ENCODE results near the gene LRIT2.

DNA sequence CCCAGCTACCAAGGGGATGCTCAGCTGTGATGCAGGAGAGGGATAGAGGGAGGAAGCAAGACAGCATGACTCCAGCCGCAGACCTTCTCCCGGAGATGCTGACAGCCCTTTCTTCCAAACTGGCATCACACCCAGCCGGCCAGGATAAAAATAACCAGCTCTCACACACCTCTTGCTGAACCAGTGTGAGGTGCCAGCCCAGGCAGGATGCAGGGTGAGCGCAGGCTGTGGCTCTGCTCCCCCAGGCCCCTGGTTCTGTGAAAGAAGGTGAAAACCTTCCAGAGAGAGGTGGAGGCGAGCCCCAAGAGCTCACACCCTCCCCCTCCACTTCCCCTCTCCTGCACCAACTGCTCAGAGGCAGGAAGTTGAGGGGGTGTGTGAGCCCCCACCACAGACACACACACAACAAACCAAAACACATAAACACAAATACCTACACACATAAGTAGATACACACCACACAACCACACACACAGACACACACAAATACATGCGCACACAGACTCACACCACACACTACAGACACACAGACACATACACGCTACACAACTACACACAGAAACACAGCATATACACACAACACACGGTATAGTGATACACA, 47.7 kb downstream of the LRIT2 start:
- TF ChIP-seq, protein P1, sequence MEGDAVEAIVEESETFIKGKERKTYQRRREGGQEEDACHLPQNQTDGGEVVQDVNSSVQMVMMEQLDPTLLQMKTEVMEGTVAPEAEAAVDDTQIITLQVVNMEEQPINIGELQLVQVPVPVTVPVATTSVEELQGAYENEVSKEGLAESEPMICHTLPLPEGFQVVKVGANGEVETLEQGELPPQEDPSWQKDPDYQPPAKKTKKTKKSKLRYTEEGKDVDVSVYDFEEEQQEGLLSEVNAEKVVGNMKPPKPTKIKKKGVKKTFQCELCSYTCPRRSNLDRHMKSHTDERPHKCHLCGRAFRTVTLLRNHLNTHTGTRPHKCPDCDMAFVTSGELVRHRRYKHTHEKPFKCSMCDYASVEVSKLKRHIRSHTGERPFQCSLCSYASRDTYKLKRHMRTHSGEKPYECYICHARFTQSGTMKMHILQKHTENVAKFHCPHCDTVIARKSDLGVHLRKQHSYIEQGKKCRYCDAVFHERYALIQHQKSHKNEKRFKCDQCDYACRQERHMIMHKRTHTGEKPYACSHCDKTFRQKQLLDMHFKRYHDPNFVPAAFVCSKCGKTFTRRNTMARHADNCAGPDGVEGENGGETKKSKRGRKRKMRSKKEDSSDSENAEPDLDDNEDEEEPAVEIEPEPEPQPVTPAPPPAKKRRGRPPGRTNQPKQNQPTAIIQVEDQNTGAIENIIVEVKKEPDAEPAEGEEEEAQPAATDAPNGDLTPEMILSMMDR (conservative IDR thresholded peaks at IDR 0.05; ENCODE audit: low read depth, low read length), result no peak
- TF ChIP-seq EZH2 (IDR thresholded peaks at IDR 0.05; ENCODE audit: low read length, unreplicated experiment) (no peak), EZH2phosphoT487 (IDR thresholded peaks at IDR 0.05; ENCODE audit: borderline replicate concordance, low read length) (no peak)

All from PC-3 (cell line).